ENCODE results near the gene KLF11. TPM values are rescaled to one million over a fixed set of nuclear protein-coding genes. Genes with fewer than 3 reads are reported as not detected.

The KLF11 gene
- total and polyA plus RNA-seq, 9 of the 15 experiments (the other 6 are each of a cell fraction or from before 2014, with no cell fraction given) = 2.1 to 13.4 (median 6.5) TPM

GRCh38 chr2:10001586-10001985, 41.8 kb upstream of the KLF11 start (continued):
- TF ChIP-seq CSDE1 (IDR thresholded peaks at IDR 0.05) (no peak), ZKSCAN8 (CRISPR knock-in tag; IDR thresholded peaks at IDR 0.05) (no peak)

DNA sequence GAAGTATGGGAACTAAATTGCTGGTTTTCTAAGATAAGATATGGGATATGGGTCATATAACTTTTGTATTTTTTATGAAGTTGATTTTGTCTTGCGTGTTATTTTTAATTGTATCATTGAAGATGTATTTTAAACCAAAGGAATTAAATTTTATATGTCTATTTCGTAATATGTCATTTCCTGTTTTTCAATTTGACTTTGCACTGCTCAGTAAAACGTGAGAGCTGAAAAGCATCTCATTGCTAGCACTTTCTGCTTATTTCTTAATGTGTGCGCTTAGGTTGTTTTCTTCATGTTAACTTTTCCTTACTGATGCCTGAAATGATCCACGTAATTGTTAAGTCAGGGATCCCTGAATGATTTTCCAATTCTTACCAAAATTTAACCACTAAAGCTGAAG, 41.2 kb upstream of the KLF11 start:
- H3K9ac ChIP-seq (ENCODE audit: insufficient read depth in 1 of 2, low read depth in 2 of 2, low read length in 2 of 2) = no peak overlapping the region
- no peak for FAIRE-seq
- H3K27me3 ChIP-seq (ENCODE audit: control insufficient read depth in 2 of 2, insufficient read depth in 2 of 2, low read length in 2 of 2) = no peaks in the 10 kb centered on the region
- no peak for ATAC-seq
- DNase-seq (ENCODE audit: extremely low read depth in 1 of 4, low spot score in 3 of 4) = no peak
- no peaks in the 10 kb centered on the region for H3K9me1 ChIP-seq (ENCODE audit: control insufficient read depth, insufficient read depth, low read length)
- H3K27ac ChIP-seq (ENCODE audit: extremely low read depth, low read depth, low read length) = no peak overlapping the region
- ChIA-PET POLR2A (no interaction called here), CTCF (ENCODE audit: low intra/inter-chr PET ratio) (no interaction called here)
- intact Hi-C loops (cut with micrococcal nuclease) = no loop called here
- H3K4me3 ChIP-seq = no peak overlapping the region
- no peaks in the 10 kb centered on the region for H3K79me2 ChIP-seq (ENCODE audit: control insufficient read depth, insufficient read depth, low read length)
- H2AFZ ChIP-seq (ENCODE audit: low read depth, low read length) = no peak overlapping the region
- no peaks in the 10 kb centered on the region for H3K36me3 ChIP-seq (ENCODE audit: control insufficient read depth, insufficient read depth, low read length)
- no TSS peak for BruUV-seq (replicated peaks)
- H3K4me2 ChIP-seq (ENCODE audit: insufficient read depth, low read length) = no peak overlapping the region
- no peaks in the 10 kb centered on the region for H4K20me1 ChIP-seq (replicated peaks; ENCODE audit: control insufficient read depth, insufficient read depth, low read length)
- 66% methylated on average over 5 of the region's 5 CpGs for WGBS (ENCODE audit: insufficient coverage, low coverage, missing lambda C conversion rate)
- in situ Hi-C loops (cut with MboI) = no loop called here
- no peak for TF ChIP-seq CAMTA2 (CRISPR knock-in tag; conservative IDR thresholded peaks at IDR 0.05)
- no peak for TF ChIP-seq MTF1 (CRISPR knock-in tag; IDR thresholded peaks at IDR 0.05; ENCODE audit: borderline replicate concordance)
- TF ChIP-seq CEBPG (CRISPR knock-in tag; IDR thresholded peaks at IDR 0.05) = no peak
- peak in 1 of 2 experiments; percentile 48; a peak in 3 of 4 replicates for TF ChIP-seq CEBPG (tag; conservative IDR thresholded peaks at IDR 0.05 in 1 of 2, IDR thresholded peaks at IDR 0.05 in 1 of 2)
- no peak for TF ChIP-seq ZBTB34 (CRISPR knock-in tag; IDR thresholded peaks at IDR 0.05)
- TF ChIP-seq, protein P1, sequence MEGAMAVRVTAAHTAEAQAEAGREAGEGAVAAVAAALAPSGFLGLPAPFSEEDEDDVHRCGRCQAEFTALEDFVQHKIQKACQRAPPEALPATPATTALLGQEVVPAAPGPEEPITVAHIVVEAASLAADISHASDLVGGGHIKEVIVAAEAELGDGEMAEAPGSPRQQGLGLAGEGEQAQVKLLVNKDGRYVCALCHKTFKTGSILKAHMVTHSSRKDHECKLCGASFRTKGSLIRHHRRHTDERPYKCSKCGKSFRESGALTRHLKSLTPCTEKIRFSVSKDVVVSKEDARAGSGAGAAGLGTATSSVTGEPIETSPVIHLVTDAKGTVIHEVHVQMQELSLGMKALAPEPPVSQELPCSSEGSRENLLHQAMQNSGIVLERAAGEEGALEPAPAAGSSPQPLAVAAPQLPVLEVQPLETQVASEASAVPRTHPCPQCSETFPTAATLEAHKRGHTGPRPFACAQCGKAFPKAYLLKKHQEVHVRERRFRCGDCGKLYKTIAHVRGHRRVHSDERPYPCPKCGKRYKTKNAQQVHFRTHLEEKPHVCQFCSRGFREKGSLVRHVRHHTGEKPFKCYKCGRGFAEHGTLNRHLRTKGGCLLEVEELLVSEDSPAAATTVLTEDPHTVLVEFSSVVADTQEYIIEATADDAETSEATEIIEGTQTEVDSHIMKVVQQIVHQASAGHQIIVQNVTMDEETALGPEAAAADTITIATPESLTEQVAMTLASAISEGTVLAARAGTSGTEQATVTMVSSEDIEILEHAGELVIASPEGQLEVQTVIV (CRISPR knock-in tag; IDR thresholded peaks at IDR 0.05; ENCODE audit: borderline replicate concordance) = no peak
- TF ChIP-seq CEBPB (tag; IDR thresholded peaks at IDR 0.05) = peak; percentile 41
- no peak for TF ChIP-seq KLF6 (CRISPR knock-in tag; IDR thresholded peaks at IDR 0.05; ENCODE audit: borderline replicate concordance)
- no peak for TF ChIP-seq ZNF274 (IDR thresholded peaks at IDR 0.05; ENCODE audit: borderline replicate concordance, low read depth, low read length)
- peaks cover 0 to 11% of the 10 kb centered on the region in 2 experiments; a peak in 1 of 5 replicates for H3K4me1 ChIP-seq (replicated peaks in 1 of 2; ENCODE audit: control insufficient read depth in 2 of 2, insufficient read depth in 2 of 2, low read length in 2 of 2)
- H3K9me3 ChIP-seq (replicated peaks; ENCODE audit: control insufficient read depth, insufficient read depth, low read depth, low read length) = no peaks in the 10 kb centered on the region
